Hepatocyte (in vitro differentiated cells): ENCODE data around the gene SDK1.

ENCODE experiments used
- CTCF ChIP-seq: fragments of 200-600 bp; sonication (generic); IDR thresholded peaks from 2 replicates; pipeline ENCODE4 v1.5.1; 2016; ENCODE audit warnings: antibody characterized with exemption, mild to moderate bottlenecking; ENCODE audit not compliant: poor library complexity
- EZH2 ChIP-seq: fragments of 200-600 bp; sonication (generic); IDR thresholded peaks from 2 replicates; pipeline ENCODE4 v1.6.1; 2016; ENCODE audit warnings: antibody characterized with exemption, mild to moderate bottlenecking, borderline replicate concordance
- EZH2phosphoT487 ChIP-seq: fragments of 200-600 bp; sonication (generic); IDR thresholded peaks from one replicate; pipeline ENCODE4 v1.6.1; 2018; ENCODE audit warnings: antibody characterized with exemption, mild to moderate bottlenecking, low read depth, moderate library complexity; ENCODE audit not compliant: unreplicated experiment, severe bottlenecking

DNA sequence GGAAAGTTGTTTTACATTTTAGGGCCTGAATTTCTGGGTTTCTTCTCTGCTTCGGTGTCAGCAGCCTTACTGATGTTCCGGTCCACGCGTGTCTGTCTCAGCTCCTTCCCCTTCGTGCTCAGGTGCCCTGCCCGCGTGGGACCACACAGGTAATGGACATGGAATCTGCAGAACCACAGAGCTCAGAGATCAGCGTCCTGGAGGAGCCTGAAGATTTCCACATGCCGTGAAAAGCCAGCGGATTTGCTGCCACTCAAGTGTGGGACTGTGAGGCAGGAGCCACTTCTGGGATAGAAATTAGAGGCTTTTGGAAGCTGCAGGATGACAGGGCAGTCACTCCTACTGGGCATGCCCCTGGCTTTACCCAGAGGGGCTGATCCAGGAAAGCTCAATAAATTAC lies 714.9 kb downstream of the SDK1 start:
- no peak for TF ChIP-seq CTCF
- TF ChIP-seq EZH2phosphoT487, result no peak
- no peak for TF ChIP-seq EZH2
